Ishikawa (cell line): ENCODE results near the gene METRN.

Experiments used
- CEBPB ChIP-seq: IDR thresholded peaks from 2 replicates; pipeline ENCODE4 v1.6.1; 2012
- CREB1 ChIP-seq: IDR thresholded peaks from 2 replicates; pipeline ENCODE4 v1.6.1; 2012; ENCODE audit warnings: low read depth
- EGR1 ChIP-seq: IDR thresholded peaks from 2 replicates; pipeline ENCODE4 v1.6.1; 2012
- EP300 ChIP-seq: IDR thresholded peaks from 2 replicates; pipeline ENCODE4 v1.6.1; 2012; ENCODE audit warnings: borderline replicate concordance
- FOXM1 ChIP-seq: IDR thresholded peaks from 2 replicates; pipeline ENCODE4 v1.6.1; 2012; ENCODE audit warnings: low read depth, borderline replicate concordance
- NFIC ChIP-seq: IDR thresholded peaks from 2 replicates; pipeline ENCODE4 v1.6.1; 2012
- RAD21 ChIP-seq: IDR thresholded peaks from 2 replicates; pipeline ENCODE4 v1.6.1; 2012; ENCODE audit warnings: low read depth
- TAF1 ChIP-seq: IDR thresholded peaks from 2 replicates; pipeline ENCODE4 v1.6.1; 2012; ENCODE audit warnings: low read depth, mild to moderate bottlenecking
- TCF12 ChIP-seq: IDR thresholded peaks from 2 replicates; pipeline ENCODE4 v1.6.1; 2012; ENCODE audit warnings: low read depth
- TEAD4 ChIP-seq: IDR thresholded peaks from 2 replicates; pipeline ENCODE4 v1.6.1; 2012
- YY1 ChIP-seq: IDR thresholded peaks from 2 replicates; pipeline ENCODE4 v1.6.1; 2012; ENCODE audit warnings: low read depth
- ZBTB7A ChIP-seq: IDR thresholded peaks from 2 replicates; pipeline ENCODE4 v1.6.1; 2012; ENCODE audit warnings: low read depth
- TF ChIP-seq, protein P1 (sequence below): IDR thresholded peaks from 2 replicates; pipeline ENCODE4 v1.6.1; 2012
- TF ChIP-seq, protein P2 (sequence below): IDR thresholded peaks from 2 replicates; pipeline ENCODE4 v1.6.1; 2012; ENCODE audit warnings: low read depth, mild to moderate bottlenecking
- TF ChIP-seq, protein P3 (sequence below): IDR thresholded peaks from 2 replicates; pipeline ENCODE4 v1.6.1; 2012

The METRN gene

DNA sequence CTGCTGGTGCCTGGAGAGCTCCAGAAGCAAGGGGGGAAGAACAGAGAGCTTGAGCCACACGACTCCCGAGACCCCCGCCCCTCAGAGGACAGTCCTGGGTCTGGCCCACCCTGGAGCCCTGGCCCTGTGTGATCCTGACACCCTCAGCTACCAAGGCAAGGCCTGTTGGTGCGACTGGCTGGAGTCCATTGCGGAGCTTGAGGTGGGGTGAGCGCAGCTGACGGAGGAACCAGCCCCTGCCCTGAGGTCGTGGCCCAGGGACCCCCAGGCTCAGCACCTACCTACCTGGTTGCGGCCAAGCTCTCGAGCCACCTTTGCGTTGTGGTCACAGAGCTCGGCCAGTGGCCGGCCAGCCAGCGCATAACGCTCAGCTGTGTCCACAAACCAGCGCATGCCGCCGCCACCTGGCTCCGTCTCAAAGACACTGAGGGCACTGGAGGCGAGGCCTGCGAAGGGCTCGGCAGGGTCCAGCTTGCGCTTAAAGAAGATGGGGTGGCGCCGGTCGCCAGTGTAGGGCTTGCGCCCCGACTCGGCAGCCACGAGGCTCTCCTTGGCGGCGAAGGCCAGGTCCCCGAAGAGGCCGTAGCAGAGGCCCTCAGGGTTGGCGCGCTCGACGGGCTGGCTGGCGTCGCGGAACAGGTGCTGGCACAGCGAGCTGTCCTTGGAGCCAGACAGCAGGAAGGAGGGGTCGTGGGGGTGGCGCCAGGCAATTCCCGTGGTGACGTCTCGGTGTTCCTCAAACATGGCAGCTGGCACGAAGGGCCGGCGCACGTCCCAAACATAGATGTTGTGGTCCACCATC lies 28.3 kb upstream of the METRN start:
- TF ChIP-seq EGR1 (no peak), YY1 (no peak), FOXM1 (no peak), TEAD4 (no peak), CEBPB (no peak), RAD21 (no peak), TCF12 (no peak), CREB1 (no peak), EP300 (no peak), ZBTB7A (no peak)
- TF ChIP-seq, protein P1, sequence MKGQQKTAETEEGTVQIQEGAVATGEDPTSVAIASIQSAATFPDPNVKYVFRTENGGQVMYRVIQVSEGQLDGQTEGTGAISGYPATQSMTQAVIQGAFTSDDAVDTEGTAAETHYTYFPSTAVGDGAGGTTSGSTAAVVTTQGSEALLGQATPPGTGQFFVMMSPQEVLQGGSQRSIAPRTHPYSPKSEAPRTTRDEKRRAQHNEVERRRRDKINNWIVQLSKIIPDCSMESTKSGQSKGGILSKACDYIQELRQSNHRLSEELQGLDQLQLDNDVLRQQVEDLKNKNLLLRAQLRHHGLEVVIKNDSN, result no peak
- TF ChIP-seq, protein P2, sequence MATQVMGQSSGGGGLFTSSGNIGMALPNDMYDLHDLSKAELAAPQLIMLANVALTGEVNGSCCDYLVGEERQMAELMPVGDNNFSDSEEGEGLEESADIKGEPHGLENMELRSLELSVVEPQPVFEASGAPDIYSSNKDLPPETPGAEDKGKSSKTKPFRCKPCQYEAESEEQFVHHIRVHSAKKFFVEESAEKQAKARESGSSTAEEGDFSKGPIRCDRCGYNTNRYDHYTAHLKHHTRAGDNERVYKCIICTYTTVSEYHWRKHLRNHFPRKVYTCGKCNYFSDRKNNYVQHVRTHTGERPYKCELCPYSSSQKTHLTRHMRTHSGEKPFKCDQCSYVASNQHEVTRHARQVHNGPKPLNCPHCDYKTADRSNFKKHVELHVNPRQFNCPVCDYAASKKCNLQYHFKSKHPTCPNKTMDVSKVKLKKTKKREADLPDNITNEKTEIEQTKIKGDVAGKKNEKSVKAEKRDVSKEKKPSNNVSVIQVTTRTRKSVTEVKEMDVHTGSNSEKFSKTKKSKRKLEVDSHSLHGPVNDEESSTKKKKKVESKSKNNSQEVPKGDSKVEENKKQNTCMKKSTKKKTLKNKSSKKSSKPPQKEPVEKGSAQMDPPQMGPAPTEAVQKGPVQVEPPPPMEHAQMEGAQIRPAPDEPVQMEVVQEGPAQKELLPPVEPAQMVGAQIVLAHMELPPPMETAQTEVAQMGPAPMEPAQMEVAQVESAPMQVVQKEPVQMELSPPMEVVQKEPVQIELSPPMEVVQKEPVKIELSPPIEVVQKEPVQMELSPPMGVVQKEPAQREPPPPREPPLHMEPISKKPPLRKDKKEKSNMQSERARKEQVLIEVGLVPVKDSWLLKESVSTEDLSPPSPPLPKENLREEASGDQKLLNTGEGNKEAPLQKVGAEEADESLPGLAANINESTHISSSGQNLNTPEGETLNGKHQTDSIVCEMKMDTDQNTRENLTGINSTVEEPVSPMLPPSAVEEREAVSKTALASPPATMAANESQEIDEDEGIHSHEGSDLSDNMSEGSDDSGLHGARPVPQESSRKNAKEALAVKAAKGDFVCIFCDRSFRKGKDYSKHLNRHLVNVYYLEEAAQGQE, result no peak
- TF ChIP-seq, protein P3, sequence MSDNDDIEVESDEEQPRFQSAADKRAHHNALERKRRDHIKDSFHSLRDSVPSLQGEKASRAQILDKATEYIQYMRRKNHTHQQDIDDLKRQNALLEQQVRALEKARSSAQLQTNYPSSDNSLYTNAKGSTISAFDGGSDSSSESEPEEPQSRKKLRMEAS, result no peak

DNA sequence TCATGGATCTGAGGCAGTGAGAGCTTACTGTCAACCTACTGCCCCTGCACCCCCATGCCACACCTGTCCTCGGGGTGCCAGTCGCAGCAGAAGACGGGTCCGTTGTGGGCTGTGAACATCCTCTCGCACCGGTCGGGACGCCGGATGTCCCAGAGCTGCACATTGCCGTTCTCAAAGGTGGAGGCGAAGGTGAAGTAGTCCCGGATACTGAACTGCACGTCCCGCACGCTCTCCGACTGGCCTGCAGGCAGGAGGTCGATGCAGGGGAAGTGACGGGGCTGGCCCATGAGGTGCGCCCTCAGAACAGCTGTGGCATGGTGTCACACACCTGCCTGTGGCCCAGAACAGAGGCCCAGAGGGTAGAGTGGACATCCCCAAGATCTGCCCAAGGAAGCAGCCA lies 27.4 kb upstream of the METRN start:
- TF ChIP-seq, protein P2, result no peak
- TF ChIP-seq, protein P1, result no peak
- TF ChIP-seq FOXM1 (no peak), CEBPB (no peak), EGR1 (no peak), EP300 (no peak), TCF12 (no peak)

DNA sequence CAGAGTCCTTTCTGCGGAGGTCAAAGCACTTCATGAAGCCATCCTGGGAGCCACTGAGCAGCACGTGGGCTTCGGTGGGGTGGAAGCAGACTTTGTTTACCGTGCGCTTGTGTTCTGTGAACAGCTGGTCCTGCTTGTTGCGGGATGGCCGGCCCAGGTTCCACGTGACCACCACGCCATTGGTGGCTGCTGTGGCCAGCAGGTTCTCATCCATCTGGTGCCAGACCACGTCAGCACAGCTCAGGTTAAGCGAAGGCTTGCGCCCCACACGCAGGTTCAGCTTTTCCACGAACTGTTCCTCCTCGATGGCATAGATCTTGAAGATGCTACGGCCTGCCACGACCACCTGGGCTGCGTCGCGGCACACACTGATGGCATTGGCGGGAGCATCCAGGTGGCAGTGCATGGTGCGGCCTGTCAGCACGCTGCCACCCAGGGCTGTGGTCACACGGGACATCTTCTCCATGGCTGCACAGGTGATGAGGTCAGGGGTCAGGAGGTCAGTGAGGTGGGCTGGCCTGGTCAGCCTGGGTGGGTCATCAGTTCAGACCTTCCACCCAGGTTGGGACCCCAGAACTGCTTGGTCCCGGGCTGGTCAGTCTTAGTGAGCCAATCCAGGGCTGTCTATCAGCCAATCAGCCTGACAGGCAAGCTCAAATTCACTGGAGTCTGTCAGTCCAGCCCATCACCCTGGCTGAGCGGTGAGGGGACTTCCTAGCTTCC lies 25.6 kb upstream of the METRN start:
- TF ChIP-seq CREB1 (no peak), CEBPB (no peak), EP300 (no peak), EGR1 (no peak), TEAD4 (no peak), TAF1 (no peak), RAD21 (no peak)
- TF ChIP-seq, protein P2, result no peak

DNA sequence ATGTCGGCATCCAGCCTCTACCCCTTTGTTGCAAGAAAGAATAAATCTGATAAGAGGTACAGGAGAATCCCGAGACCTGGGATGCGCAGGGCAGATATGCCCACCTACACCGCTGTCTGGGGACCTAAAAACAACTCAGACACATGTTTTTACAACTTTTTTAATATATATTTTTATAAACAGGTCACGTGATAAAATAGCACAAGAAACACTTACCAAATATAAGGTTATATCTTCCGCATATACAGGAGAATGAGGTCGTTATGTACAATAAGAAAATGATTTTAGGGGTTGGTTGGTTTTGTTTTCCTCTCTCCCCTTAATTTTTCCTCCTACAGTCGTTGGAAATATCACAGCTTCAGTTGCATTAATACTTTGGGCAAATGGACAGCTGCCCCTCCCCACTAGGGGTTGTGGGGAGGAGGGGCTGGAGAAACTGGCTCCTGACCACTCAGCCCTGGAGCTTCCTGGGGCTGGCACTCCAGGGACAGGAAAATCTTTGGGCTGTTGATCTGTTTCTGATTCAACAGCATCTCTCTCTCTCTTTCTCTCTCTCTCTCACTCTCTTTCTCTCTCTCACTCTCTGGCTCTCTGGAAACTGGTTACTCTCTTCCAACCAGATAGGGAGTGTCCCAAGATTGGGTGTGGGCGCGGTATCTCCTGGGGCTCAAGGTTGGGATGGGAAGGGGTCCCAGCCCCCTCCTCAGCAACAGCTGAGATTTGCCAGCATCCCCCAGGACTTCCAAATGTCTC lies 22.4 kb upstream of the METRN start:
- TF ChIP-seq EP300 (no peak), YY1 (no peak), TAF1 (no peak), FOXM1 (no peak), NFIC (no peak), CREB1 (no peak), TEAD4 (no peak), TCF12 (no peak), CEBPB (no peak), ZBTB7A (no peak), EGR1 (no peak), RAD21 (no peak)
- TF ChIP-seq, protein P2, result no peak
- TF ChIP-seq, protein P1, result no peak
- TF ChIP-seq, protein P3, result no peak
